Mucosa of descending colon (tissue), 3 donors: Measurements from ENCODE around the gene NEK10. TPM values are rescaled to one million over a fixed set of nuclear protein-coding genes. Genes with fewer than 3 reads are reported as not detected.

Experiments used
- ATAC-seq: fragments of 200-7000 bp; cut with Tn5 transposase; one replicate; pipeline ENCODE4 v1.9.1; 2020; ENCODE audit warnings: mild to moderate bottlenecking, moderate library complexity
- DNase-seq, 3 donors: peaks; one replicate each; pipeline ENCODE4 v3.0.0-alpha.2; 2020
- H3K36me3 ChIP-seq: fragments of 200-600 bp; one replicate; pipeline ENCODE4 v1.8.0; 2021; ENCODE audit warnings: low read depth, mild to moderate bottlenecking
- H3K4me1 ChIP-seq: fragments of 200-600 bp; one replicate; pipeline ENCODE4 v1.8.0; 2021; ENCODE audit warnings: low read depth, mild to moderate bottlenecking
- H3K4me3 ChIP-seq: fragments of 200-600 bp; one replicate; pipeline ENCODE4 v1.8.0; 2021; ENCODE audit warnings: mild to moderate bottlenecking
- H3K9me3 ChIP-seq: fragments of 200-600 bp; one replicate; pipeline ENCODE4 v1.8.0; 2021; ENCODE audit warnings: mild to moderate bottlenecking
- intact Hi-C, 2 donors: fragments of 100-400 bp; cut with DNase I in 1 of 2; cut with micrococcal nuclease in 1 of 2; formaldehyde crosslinking; loops; one replicate each; pipeline versions ENCODE4 v1.11.0 to v1.11.1; 2022; cut with DNase I, micrococcal nuclease
- total RNA-seq, 3 donors: library from RNA; stranded (reverse); fragmentation: NEBNext Ultra II Directional in 2 of 3; extraction: Animal tissue kit (Norgen Biotek cat#: 25700) in 2 of 3; gene quantifications; one replicate each; pipeline versions ENCODE4 v1.2.1 to v1.2.4, GENCODE V29; 2021 to 2023
- TF ChIP-seq, protein P1 (sequence below): fragments of 200-600 bp; IDR thresholded peaks from one replicate; pipeline ENCODE4 v1.8.0; 2022; ENCODE audit warnings: antibody characterized with exemption, mild to moderate bottlenecking
- donor health status: DM: no; HTN: no; CAD: no; lungs with moderate emphysema.
- donor health status: DM: no; HTN: no; CAD: no.
- donor health status: DM: no; HTN: yes; CAD: no.

Gene NEK10
- total RNA-seq, 3 donors from 2014 or later, result 1.1 to 6.5 (median 1.4) TPM

GRCh38 chr3:27319847-27320526 is 49.2 kb downstream of the NEK10 start:
- Histone ChIP-seq H3K4me3 (no peak overlapping the region), H3K9me3 (no peaks in the 10 kb centered on the region), H3K36me3 (no peaks in the 10 kb centered on the region), H3K4me1 (no peaks in the 10 kb centered on the region)
- intact Hi-C loops, result loop anchor here in 1 of 2 donors (10.0 kb wide), 2 partner anchors 145 to 365 kb away; no protein-coding TSS in a partner anchor
- peak; percentile 8 for ATAC-seq
- DNase-seq, result peak in 1 of 3 donors; percentile 28
- TF ChIP-seq, protein P1, sequence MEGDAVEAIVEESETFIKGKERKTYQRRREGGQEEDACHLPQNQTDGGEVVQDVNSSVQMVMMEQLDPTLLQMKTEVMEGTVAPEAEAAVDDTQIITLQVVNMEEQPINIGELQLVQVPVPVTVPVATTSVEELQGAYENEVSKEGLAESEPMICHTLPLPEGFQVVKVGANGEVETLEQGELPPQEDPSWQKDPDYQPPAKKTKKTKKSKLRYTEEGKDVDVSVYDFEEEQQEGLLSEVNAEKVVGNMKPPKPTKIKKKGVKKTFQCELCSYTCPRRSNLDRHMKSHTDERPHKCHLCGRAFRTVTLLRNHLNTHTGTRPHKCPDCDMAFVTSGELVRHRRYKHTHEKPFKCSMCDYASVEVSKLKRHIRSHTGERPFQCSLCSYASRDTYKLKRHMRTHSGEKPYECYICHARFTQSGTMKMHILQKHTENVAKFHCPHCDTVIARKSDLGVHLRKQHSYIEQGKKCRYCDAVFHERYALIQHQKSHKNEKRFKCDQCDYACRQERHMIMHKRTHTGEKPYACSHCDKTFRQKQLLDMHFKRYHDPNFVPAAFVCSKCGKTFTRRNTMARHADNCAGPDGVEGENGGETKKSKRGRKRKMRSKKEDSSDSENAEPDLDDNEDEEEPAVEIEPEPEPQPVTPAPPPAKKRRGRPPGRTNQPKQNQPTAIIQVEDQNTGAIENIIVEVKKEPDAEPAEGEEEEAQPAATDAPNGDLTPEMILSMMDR, result no peak

DNA sequence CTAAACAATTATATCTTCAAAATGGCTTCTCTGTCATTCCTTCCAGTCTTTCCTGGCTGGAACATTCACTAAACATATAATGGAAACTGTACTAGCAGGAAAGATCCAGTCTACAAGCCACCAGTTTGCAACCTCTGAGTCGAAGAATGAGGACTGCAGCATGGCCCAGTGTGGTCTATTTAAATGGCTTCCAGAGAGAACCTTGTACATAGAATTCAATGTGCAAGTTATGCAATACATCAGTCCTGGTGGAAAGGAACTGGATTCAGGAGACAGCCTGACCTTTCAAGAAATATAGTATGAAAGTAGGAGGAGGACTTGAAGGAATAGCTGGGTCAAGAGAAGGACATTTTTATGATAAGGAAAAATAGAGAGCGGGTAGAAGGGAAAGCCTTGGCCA is 49.9 kb downstream of the NEK10 start:
- DNase-seq, result no peak
- no peak for ATAC-seq
- TF ChIP-seq, protein P1, result no peak
- H3K36me3 ChIP-seq, result no peaks in the 10 kb centered on the region
- intact Hi-C loops, result loop anchor here in 1 of 2 donors (10.0 kb wide), 2 partner anchors 145 to 365 kb away; no protein-coding TSS in a partner anchor
- no peak overlapping the region for H3K4me3 ChIP-seq
- no peaks in the 10 kb centered on the region for H3K4me1 ChIP-seq
- no peaks in the 10 kb centered on the region for H3K9me3 ChIP-seq

GRCh38 chr3:27317096-27317495 is 52.1 kb downstream of the NEK10 start:
- no peaks in the 10 kb centered on the region for H3K36me3 ChIP-seq
- TF ChIP-seq, protein P1, result no peak
- no peak overlapping the region for H3K4me3 ChIP-seq
- ATAC-seq (peak; percentile 91), DNase-seq (peak in 1 of 3 donors; percentile 16)
- intact Hi-C loops, result loop anchor here in 1 of 2 donors (10.0 kb wide), 2 partner anchors 148 to 368 kb away; no protein-coding TSS in a partner anchor
- H3K4me1 ChIP-seq, result no peaks in the 10 kb centered on the region
- H3K9me3 ChIP-seq, result no peaks in the 10 kb centered on the region

- DNase-seq (no peak), ATAC-seq (peak; percentile 35)
- intact Hi-C loops, result loop anchor here in 1 of 2 donors (10.0 kb wide), 2 partner anchors 150 to 370 kb away; no protein-coding TSS in a partner anchor
- TF ChIP-seq, protein P1, result no peak
- no peak overlapping the region for H3K4me3 ChIP-seq
- H3K9me3 ChIP-seq, result no peaks in the 10 kb centered on the region
- no peaks in the 10 kb centered on the region for H3K36me3 ChIP-seq
- H3K4me1 ChIP-seq, result no peaks in the 10 kb centered on the region
Measured at GRCh38 chr3:27315003-27315402, 54.2 kb downstream of the NEK10 start.

DNA sequence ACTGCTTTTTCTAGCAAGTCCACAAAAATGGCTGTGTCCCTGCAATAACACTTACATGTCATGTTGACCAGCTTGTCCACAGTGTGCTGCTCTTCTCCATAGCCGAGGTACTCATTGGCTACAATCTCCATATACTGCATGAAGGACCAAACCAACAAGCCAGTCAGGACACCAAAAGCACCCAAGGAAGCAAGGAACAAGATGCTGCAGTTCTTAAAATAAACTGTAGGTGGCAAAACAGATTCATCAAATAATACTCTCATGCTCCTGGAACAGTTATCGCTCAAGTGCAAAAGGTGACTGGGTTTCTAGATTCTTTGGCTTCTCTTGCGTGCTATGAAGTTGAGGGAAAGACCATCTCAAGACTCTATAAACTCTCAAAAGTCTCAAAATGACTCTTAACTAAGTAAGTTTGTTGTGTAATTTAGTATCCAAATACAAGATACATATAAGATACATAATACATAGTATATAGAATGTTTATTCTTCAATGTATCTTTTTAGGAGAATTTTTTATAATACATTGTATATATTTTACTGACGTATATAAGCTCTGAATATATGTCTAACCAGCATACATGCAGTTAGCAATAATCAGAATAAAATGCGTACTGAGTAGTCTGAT is 57.0 kb downstream of the NEK10 start:
- peak in 1 of 3 donors; percentile 44 for DNase-seq

More for the DNA sequence above, 57.0 kb downstream of the NEK10 start:
- ATAC-seq, result peak; percentile 86
- Histone ChIP-seq H3K9me3 (no peaks in the 10 kb centered on the region), H3K4me1 (no peaks in the 10 kb centered on the region), H3K36me3 (no peaks in the 10 kb centered on the region), H3K4me3 (no peak overlapping the region)
- TF ChIP-seq, protein P1, result peak; percentile 54
- intact Hi-C loops, result loop anchor here in 1 of 2 donors (10.0 kb wide), 2 partner anchors 153 to 373 kb away; no protein-coding TSS in a partner anchor
